ENCODE data around the gene UTP4.
A peak's percentile ranks its signal among the peaks of the same experiment; 100 is the strongest.

Gene UTP4

GRCh38 chr16:69180011-69180338 lies 47.5 kb downstream of the UTP4 start:
- DNase-seq, result no peak

GRCh38 chr16:69182730-69183416 lies 50.4 kb downstream of the UTP4 start:
- DNase-seq, result no peak

DNA sequence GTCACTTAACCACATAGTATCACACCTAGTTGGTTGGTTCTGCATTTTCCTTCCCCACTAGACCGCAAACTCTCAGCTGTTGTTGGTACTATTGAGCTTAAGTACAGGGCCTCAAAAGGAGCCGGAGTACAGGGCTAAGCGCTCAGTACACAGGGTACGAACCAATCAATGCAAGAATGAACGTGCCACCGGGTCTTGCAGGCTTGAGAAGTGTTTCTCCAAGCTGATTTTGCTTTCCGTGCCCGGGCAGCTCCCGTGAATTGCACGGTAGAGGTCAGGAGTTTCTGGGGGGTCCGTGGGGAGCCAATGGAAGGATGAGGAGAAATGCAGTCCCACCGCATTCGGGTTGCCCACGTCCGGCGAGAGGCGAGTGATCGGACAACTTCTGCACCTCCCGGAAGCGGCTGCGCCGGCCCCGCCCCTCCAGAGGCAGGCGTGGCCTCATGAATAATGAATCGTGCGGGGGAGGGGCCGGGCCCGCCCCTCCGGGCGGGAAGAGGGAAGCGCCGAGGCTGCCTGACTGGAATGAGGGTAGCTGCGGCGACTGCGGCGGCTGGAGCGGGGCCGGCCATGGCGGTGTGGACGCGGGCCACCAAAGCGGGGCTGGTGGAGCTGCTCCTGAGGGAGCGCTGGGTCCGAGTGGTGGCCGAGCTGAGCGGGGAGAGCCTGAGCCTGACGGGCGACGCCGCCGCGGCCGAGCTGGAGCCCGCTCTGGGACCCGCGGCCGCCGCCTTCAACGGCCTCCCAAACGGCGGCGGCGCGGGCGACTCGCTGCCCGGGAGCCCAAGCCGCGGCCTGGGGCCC lies 54.4 kb downstream of the UTP4 start, which contains the start of gene SNTB2:
SNTB2 (plus strand) TSS at position 523 of the 804 bp plus-strand sequence; CDS start at position 526, 3 bp downstream.
- DNase-seq, result peak; percentile 79

GRCh38 chr16:69187446-69188235 lies 55.2 kb downstream of the UTP4 start:
- peak; percentile 48 for DNase-seq

- DNase-seq, result no peak
These were observed 55.7 kb downstream of the UTP4 start for GRCh38 chr16:69188236-69188549.

DNA sequence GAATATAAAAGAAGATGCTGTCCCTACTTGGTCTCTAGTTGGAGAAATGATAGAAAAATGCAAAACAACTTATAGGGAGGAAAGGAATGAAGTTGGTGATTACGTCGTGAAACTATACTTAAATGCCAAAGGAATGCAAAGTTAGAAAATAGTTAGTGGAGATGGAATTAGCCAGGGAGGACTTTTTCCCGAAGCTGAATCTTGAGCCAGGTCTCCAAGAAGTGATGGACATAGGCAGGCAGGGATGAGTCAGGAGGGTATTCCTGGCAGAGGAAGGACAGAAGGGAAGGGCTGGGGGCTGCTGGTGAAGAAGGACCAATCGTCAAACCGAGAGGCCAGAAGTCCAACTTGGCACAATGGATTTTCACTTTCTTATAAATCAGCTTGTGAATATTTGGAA lies 56.3 kb downstream of the UTP4 start:
- no peak for DNase-seq

- no peak for DNase-seq
These were observed 57.7 kb downstream of the UTP4 start for GRCh38 chr16:69190046-69190588.

GRCh38 chr16:69190598-69190997 lies 58.1 kb downstream of the UTP4 start:
- DNase-seq, result peak; percentile 17

DNA sequence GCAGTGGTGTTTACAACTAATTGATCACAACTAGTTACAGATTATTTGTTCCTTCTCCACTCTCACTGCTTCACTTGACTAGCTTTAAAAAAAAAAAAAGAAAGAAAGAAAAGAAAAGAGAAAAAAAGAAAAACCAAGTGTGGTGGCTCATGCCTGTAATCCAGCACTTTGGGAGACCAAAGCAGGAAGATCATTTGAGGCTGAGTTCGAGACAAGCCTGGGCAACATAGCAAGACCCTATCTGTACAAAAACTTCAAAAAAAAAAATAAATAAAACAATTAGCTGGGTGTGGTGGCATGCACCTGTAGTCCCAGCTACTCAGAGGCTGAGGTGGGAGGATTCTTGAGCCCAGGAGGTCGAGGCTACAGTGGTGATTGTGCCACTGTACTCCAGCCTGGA lies 58.7 kb downstream of the UTP4 start:
- no peak for DNase-seq

GRCh38 chr16:69193855-69194254 lies 61.4 kb downstream of the UTP4 start:
- no peak for DNase-seq

- no peak for DNase-seq
These were observed 62.0 kb downstream of the UTP4 start for GRCh38 chr16:69194488-69194887.

DNA sequence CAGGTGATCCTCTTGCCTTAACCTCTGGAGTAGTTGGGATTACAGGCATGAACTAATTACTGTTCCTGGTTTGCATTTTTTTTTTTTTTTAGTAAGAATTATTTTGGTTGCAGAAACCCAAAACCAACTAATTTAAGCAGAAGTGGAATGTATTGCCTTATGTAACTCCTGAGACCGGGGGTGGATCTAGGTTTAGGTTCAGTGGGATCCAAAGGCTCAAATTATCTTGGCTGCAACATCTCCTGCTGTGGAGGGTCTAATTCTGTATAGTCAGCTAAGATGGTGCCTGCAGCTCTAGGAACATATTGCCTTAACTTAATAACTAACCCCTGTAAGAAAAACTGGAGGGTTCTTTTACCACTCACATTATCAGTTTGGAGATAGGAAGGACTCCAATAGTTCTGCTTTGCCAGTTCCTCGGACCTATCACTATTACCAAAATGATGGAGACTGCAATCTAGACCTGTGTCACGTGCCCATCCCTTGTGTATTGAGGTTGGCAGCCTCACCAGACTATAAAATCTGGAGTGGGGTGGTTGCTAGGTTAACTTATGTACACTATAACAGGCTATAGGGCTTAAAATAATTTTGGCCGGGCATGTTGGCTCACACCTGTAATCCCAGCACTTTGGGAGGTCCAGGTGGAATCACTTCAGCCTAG lies 63.0 kb downstream of the UTP4 start:
- DNase-seq, result no peak

DNA sequence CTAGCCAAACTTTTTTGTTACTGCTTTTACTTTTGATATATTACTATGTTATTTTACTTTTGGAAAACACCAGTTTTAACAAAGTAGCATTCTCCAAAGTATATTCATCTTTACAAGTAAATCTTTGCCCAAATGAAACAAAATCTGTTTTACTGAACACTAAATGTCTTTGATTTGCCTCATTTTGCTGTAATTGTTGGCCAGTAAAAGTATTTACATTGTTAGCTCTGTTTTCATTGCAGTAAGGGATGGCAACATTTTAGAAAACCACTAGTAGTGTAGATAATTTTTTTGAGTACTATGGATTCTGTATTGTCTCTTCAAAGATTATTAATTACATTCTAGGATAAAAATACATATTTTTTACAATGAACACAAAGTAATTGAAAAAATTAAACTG lies 65.1 kb downstream of the UTP4 start:
- DNase-seq, result no peak

DNA sequence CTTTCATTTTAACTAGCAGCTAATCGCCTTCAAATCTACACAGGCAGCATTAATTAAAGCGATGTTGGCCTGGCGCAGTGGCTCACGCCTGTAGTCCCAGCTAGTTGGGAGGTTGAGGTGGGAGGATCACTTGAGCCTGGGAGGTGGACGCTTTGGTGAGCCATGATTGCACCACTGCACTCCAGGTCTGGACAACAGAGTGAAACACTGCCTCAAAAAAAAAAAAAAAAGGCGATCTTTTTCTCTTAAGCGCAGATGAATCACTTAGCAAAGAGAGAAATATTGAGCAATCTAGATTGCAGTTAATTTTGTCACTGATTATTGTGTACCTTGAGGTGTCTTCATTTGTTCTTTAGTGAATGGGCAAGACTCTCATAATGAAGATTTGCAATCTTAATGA lies 66.9 kb downstream of the UTP4 start:
- DNase-seq, result no peak

DNA sequence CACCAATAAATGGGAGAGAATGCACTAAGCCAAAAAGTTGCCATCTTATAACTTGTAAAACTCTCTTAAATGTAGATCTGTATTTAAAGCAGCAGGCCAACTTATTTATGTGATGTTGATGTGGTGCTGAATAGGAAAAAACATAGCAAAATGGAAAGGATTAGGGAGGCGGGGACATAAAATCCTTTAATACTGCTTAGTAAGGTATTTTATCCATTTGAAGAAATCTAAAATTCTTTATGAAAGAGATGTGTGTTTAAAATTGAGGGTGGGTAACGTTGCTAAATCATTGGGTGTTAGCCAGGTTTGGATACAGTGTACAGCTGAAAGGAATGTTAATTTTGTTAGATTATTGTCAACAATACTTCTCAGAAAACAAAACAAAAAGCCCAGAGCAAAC lies 68.8 kb downstream of the UTP4 start:
- DNase-seq, result no peak

- DNase-seq, result no peak
These were observed 69.3 kb downstream of the UTP4 start for GRCh38 chr16:69201787-69202186.

DNA sequence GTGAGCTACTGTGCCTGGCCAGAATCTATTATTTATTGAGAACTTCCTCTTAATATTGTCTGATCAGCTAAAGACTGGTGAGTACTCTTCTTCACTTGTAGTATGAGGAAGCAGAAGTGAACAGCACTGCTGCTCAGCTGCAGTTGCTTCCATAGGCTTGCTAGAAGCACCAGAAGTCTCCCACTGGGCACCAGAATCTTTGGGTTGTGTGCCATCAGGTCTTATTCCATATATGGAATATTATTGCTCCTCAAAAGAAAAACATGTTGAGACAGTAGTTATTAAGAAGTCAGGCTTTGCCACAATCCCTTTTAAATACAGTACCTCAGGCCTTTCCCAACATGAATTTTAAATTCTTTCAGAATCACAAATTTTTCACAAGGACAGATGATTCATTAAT lies 71.7 kb downstream of the UTP4 start:
- DNase-seq, result no peak

GRCh38 chr16:69209735-69210134 lies 77.3 kb downstream of the UTP4 start:
- DNase-seq, result no peak

GRCh38 chr16:69217433-69217832 lies 85.0 kb downstream of the UTP4 start:
- no peak for DNase-seq

Data from CD4-positive, alpha-beta T cell treated with Interleukin-17A for 1 hour (primary cell).